Peyer's patch (tissue), 4 donors: ENCODE data around the gene RXFP4.

Experiments used
- CTCF ChIP-seq, 6 experiments: fragments of 450-650 bp in 4 of 6; fragments of 200-600 bp in 2 of 6; sonication (generic) in 1 of 6; IDR thresholded peaks; one replicate each; pipeline ENCODE4 v1.5.1; 2017 to 2019; ENCODE audit warnings: antibody characterized with exemption in 6 of 6, mild to moderate bottlenecking in 3 of 6, moderate library complexity in 1 of 6
- POLR2A ChIP-seq, 2 donors: fragments of 450-650 bp; IDR thresholded peaks; one replicate each; pipeline ENCODE4 v1.5.1; 2017; ENCODE audit warnings: antibody characterized with exemption in 2 of 2, mild to moderate bottlenecking in 2 of 2, moderate library complexity in 2 of 2

- TF ChIP-seq CTCF (IDR thresholded peaks at IDR 0.05) = no peak
- TF ChIP-seq POLR2A (IDR thresholded peaks at IDR 0.05) = no peak
These were observed 29.3 kb upstream of the RXFP4 start for GRCh38 chr1:155912056-155912536.
